GM19193 (cell line): ENCODE data around the gene PAFAH1B1.

Experiments
- POLR2A ChIP-seq: IDR thresholded peaks from 4 replicates; pipeline ENCODE4 v1.6.1; 2011; ENCODE audit not compliant: insufficient read depth, insufficient read length; ENCODE audit errors: extremely low read depth

The PAFAH1B1 gene

DNA sequence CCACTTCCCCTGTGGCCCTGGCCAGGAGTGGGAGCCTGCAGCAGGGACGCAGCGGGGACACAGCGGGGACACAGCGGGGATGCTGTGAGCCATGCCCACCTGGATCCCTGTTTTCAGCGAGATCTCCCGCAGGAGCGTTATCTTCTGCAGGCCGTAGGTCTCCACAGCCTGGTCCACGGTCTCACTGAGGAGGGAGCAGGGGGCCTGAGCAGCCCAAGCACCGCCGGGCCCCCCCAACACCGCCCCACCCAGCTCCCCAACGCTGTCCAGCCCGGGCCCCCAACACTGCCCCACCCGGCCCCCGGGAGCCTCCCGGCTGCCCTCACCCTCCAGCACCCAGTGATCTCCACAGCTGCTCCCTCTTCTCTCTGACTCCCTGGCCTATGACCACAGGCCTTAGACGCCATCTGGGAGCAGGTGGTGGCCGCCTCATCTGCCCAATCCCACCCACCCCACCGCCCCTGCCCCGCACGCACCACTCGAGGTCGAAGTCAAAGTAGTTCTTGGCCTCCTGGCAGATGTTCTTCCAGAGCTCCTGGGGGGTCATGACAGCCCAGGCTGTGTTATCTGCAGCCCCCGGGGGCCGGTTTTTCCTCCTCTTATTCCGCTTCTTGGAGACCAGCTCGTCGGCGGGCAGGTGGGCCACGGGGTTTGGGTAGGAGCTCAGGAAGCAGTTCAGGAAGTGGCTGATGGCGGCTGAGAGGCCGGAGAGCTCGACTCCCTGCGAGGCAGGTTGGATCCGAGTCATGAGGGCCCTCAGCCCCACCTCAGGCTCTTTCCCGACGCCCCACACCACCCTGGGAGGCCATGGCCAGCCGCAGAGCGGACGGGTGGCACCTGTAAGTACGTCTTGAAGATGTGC lies 101.2 kb downstream of the PAFAH1B1 start:
- TF ChIP-seq POLR2A = no peak

DNA sequence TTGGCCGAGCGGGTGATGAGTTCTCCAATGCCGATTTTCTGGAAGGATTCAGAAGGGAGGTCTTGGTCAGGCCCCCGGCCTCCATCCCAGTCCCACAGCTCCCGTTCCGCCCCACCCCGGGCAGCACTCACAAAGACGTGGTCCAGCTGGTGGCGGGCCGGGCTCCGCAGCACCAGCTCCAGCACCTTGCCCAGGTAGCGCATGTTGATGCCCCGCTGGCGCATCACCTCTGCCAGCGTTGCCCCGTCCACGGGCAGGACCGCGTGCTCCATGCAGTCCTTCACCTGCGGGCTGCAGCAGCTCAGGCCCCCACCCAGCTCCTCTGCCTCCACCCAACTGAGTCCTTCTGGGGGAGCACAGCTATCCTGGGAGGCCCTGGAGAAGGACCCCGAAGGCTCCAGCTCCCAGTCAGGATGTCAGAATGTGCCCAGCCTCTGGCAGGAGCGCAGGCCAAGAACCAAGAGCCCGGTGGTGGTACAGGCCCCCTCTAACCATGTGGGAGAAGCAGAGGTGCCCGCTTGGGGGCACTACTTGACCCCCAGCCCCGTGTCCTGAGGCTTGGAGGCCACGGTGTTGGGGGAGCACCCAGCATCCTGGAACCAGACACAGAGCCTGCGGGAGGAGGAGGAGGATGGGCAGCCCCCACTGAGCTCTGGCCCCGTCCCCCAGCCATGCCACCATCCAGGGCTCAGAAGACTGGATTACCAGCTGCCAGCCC lies 101.9 kb downstream of the PAFAH1B1 start:
- TF ChIP-seq POLR2A = no peak

DNA sequence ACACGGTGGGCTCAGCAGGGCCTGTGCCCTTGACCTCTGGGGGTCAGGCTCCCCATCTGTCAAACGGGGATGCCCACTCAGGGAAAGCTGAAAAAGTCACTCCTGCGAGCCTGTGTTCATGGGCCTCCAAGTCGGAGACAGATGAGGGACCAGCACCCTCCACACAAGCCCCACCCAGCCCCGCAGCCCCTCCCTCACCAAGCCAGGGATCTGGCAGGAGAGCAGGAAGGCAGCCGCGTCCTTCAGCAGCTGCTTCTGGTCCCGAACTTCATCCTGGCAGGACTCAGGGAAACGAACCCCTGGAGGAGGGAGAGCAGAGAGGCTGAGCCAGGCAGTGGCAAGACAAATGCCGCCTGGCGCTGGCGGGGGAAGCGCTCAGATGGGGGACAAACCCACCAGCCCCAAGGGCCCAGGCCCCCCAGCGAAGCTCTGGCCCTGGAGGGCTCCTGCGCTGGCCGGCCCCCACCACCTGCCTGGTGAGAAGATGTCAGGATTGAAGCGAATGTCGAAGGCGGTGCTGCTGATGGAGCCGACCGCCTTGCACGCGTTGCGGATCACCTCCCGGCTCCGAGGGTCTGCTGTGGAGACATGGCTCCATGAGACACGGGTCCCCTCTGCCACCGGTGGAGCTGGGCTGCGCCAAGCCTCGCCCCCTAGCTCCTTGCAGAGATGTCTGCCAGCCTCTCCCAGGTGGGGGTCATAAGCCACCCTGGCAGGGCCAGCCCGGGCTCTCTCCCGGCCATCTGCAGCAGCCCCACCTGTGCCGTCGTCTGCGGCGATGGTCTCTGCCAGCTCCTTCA lies 102.7 kb downstream of the PAFAH1B1 start:
- TF ChIP-seq POLR2A = no peak

DNA sequence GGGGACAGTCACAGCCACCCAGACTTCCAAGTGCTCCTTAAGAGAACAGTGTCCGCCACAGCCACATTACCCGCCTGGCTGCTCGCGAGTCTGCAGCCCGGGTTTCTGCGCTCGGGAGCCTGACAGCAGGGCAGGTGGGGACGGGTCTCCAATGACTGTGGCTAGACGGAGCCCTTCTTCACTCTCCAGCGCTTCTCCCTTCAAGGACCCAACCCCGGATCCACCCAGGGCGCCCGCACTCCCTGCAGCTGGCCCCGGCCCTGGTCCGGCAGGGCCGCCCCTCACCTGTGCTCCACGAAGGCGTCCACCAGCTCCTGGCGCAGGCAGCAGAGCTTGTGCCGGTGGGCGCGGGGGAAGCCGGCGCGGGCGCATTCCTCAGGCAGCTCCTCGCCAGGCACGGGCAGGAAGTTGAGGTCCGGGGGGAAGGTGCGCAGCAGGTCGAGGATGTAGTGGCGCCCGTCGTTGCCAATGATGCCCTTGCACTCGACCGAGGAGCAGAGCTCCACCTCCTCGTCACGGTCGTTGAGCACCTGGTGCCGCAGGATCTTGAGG lies 104.2 kb downstream of the PAFAH1B1 start:
- TF ChIP-seq POLR2A = no peak

GRCh38 chr17:2700030-2700490 lies 106.6 kb downstream of the PAFAH1B1 start:
- no peak for TF ChIP-seq POLR2A

DNA sequence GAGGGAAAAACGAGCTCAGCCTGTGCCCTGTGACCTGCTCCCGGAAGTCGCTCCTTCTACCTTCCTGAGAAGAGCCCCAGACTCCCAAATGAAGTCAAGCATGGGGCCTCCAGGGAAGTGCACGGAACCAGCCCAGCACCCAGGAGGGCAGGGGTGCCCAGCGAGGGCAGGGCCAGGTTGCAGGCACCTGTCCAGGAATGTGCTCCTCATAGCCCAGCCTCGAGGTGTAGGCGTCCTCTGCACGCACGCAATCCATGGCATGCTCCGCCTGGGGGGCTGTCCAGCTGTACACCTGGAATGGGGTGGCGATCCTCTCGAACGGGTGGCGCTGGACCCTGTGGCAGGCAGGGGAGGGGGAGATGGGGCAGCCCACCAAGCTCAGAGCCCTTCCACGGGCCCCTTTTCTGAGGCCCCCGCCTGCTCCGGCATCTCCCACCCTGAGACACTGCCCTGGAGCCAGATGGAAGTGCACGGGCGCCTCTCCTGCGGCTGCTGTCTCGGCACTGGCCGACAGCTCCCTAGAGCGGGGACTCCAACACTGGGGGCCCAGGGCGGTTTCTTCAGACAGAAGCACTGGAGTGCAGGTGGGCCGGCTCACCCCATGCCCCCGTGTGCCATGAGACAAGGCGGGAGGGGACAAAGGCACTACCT lies 107.2 kb downstream of the PAFAH1B1 start:
- no peak for TF ChIP-seq POLR2A

GRCh38 chr17:2701161-2701995 lies 107.9 kb downstream of the PAFAH1B1 start:
- TF ChIP-seq POLR2A = no peak

DNA sequence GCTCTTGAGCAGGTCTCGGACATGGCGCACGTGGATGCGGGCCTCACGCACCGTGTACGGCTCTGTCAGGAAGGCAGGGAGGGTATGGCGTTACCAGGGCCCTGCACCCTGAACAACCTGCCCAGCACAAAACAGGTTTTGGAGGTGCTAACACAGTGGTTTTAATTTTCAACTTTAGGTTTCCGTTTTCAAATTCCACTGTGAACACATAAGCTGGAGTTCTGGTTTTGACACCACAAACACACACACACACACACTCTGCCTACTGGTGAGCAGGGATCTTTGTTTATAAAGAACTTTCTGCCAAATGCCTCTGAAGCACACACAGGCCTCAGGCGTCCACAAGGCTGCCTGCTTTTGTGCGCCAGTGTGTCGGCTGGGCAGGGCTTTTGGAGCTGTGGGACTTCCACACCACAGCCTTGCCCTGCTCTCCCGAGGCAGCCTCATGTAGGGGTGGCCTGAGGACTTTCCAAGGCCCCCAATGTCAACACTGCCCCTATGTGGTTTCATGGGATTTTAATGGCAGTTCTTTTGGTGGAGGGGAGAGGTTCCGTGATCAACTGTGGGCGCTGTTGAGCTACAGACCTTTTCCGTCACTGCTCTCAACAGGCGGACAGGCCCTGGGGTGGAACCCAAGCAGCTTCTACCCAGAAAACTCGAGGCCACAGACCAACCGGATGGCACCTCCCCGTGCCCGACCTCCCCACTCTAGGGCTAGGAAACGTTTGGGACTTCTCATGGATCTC lies 108.7 kb downstream of the PAFAH1B1 start:
- no peak for TF ChIP-seq POLR2A

GRCh38 chr17:2703181-2703580 lies 109.7 kb downstream of the PAFAH1B1 start:
- no peak for TF ChIP-seq POLR2A

GRCh38 chr17:2703606-2704005 lies 110.2 kb downstream of the PAFAH1B1 start:
- no peak for TF ChIP-seq POLR2A

- TF ChIP-seq POLR2A = no peak
Measured at GRCh38 chr17:2704031-2704889, 110.8 kb downstream of the PAFAH1B1 start.

DNA sequence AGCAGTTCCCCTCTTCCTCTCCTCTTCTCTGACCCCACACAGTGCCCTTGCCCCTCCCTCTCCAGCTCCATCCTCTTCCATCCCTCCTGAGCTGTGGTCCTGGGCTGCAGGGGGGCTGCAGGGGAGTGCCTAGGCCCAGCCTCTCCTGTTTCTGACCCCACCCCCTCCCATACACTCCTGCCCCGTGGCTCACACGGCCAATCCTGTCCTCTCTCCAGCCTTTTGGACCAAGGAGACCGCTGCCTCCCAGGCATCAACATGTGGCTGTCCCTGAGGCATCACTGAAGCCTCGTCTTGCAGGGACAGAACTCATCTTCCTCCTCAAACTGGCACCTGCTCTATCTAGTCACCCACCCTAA lies 111.4 kb downstream of the PAFAH1B1 start:
- no peak for TF ChIP-seq POLR2A
